Testis (tissue), 3 donors: ENCODE results near the gene BAIAP2. TPM values are rescaled to one million over a fixed set of nuclear protein-coding genes. Genes with fewer than 3 reads are reported as not detected.

Experiments used
- DNase-seq: peaks from one replicate; pipeline ENCODE4 v3.0.0-alpha.2; 2019
- H3K27ac ChIP-seq, 2 donors: fragments of 200-600 bp; sonication (generic); one replicate each; pipeline ENCODE4 v1.5.1; 2019
- H3K27me3 ChIP-seq: fragments of 200-600 bp; sonication (generic); one replicate; pipeline ENCODE4 v1.5.1; 2019
- H3K36me3 ChIP-seq: fragments of 200-600 bp; sonication (generic); one replicate; pipeline ENCODE4 v1.5.1; 2017; ENCODE audit warnings: low read depth; ENCODE audit errors: missing control alignments
- H3K4me1 ChIP-seq: fragments of 200-600 bp; sonication (generic); one replicate; pipeline ENCODE4 v1.5.1; 2019
- H3K4me3 ChIP-seq, 2 donors: fragments of 200-600 bp; sonication (generic); one replicate each; pipeline ENCODE4 v1.5.1; 2017 to 2019
- H3K9me3 ChIP-seq: fragments of 200-600 bp; sonication (generic); one replicate; pipeline ENCODE4 v1.5.1; 2017
- CTCF ChIP-seq, 3 experiments: fragments of 450-650 bp in 2 of 3; fragments of 200-600 bp in 1 of 3; sonication (generic) in 1 of 3; IDR thresholded peaks; one replicate each; pipeline ENCODE4 v1.5.1; 2016 to 2019; ENCODE audit warnings: antibody characterized with exemption in 3 of 3, mild to moderate bottlenecking in 2 of 3, moderate library complexity in 1 of 3
- POLR2A ChIP-seq: fragments of 450-650 bp; IDR thresholded peaks from one replicate; pipeline ENCODE4 v1.6.1; 2017; ENCODE audit warnings: antibody characterized with exemption, mild to moderate bottlenecking, moderate library complexity
- WGBS, 2 donors: methylation state at CpG; one replicate each; pipeline ENCODE4 v1.1.5; 2018; 5-methylcytosine and 5-hydroxymethylcytosine counted together
- intact Hi-C: fragments of 100-400 bp; cut with DNase I; formaldehyde crosslinking; loops from one replicate; pipeline ENCODE4 v1.15.1; 2023; ENCODE audit warnings: low total_unique reads
- polyA plus RNA-seq: library from polyadenylated mRNA; stranded (reverse); fragments of 350-450 nt; fragmentation: Illumina TruSeq; extraction: RNeasy Lipid Tissue Mini Kit (QIAGEN cat#74804); gene quantifications from one replicate; pipeline ENCODE4 v1.2.3, GENCODE V29; 2014; ENCODE audit warnings: low read depth, low replicate concordance; ENCODE audit not compliant: insufficient read depth
- total RNA-seq, 2 donors: library from RNA; depleted of rRNA; stranded (reverse); fragments of >200 nt; gene quantifications; one replicate each; pipeline ENCODE4 v1.2.3, GENCODE V29; 2016

The BAIAP2 gene
- total and polyA plus RNA-seq, 3 donors from 2014 or later, result 36.7 to 67.5 (median 67.3) TPM

- H3K27me3 ChIP-seq, result no peaks in the 10 kb centered on the region
- H3K27ac ChIP-seq, result no peak overlapping the region
- no peaks in the 10 kb centered on the region for H3K9me3 ChIP-seq
- H3K4me1 ChIP-seq, result peaks cover 21% of the 10 kb centered on the region
- 75% methylated on average over 9 to 13 of the region's 13 CpGs for WGBS, 2 donors
- H3K36me3 ChIP-seq, result no peaks in the 10 kb centered on the region
- DNase-seq, result no peak
- intact Hi-C loops, result loop anchor here (5.0 to 10.0 kb wide), 2 partner anchors 68 to 111 kb away; no protein-coding TSS in a partner anchor
- no peak overlapping the region for H3K4me3 ChIP-seq
- TF ChIP-seq POLR2A (no peak), CTCF (IDR thresholded peaks at IDR 0.05) (no peak)
Observed at GRCh38 chr17:81095383-81095762, 60.4 kb downstream of the BAIAP2 start.

- no peak for DNase-seq
- H3K36me3 ChIP-seq, result no peaks in the 10 kb centered on the region
- intact Hi-C loops, result loop anchor here (5.0 to 10.0 kb wide), 2 partner anchors 69 to 112 kb away; no protein-coding TSS in a partner anchor
- TF ChIP-seq CTCF (IDR thresholded peaks at IDR 0.05), result no peak
- no peak for TF ChIP-seq POLR2A
- H3K27me3 ChIP-seq, result no peaks in the 10 kb centered on the region
- H3K9me3 ChIP-seq, result no peaks in the 10 kb centered on the region
- H3K4me3 ChIP-seq, result no peak overlapping the region
- peaks cover 21% of the 10 kb centered on the region for H3K4me1 ChIP-seq
- 69 to 74% methylated on average over 7 of the region's 7 CpGs for WGBS, 2 donors
- H3K27ac ChIP-seq, result peak overlapping the region in 1 of 2 donors; percentile 65
Observed at GRCh38 chr17:81096741-81097133, 61.8 kb downstream of the BAIAP2 start.

- TF ChIP-seq POLR2A (no peak), CTCF (IDR thresholded peaks at IDR 0.05) (peak; percentile 42 to 73 (median 57))
- no peaks in the 10 kb centered on the region for H3K27me3 ChIP-seq
- intact Hi-C loops, result loop anchor here (5.0 to 10.0 kb wide), 2 partner anchors 70 to 113 kb away; no protein-coding TSS in a partner anchor
- DNase-seq, result peak; percentile 88
- WGBS, 2 donors, result 28 to 46% methylated on average over 26 to 31 of the region's 31 CpGs
- peak overlapping the region in 1 of 2 donors; percentile 65 for H3K27ac ChIP-seq
- H3K4me3 ChIP-seq, result no peak overlapping the region
- H3K36me3 ChIP-seq, result no peaks in the 10 kb centered on the region
- peaks cover 21% of the 10 kb centered on the region for H3K4me1 ChIP-seq
- H3K9me3 ChIP-seq, result no peaks in the 10 kb centered on the region
Observed at GRCh38 chr17:81097134-81097942, 62.4 kb downstream of the BAIAP2 start.

- no peaks in the 10 kb centered on the region for H3K36me3 ChIP-seq
- peak overlapping the region in 1 of 2 donors; percentile 65 for H3K27ac ChIP-seq
- H3K27me3 ChIP-seq, result no peaks in the 10 kb centered on the region
- intact Hi-C loops, result loop anchor here (5.0 to 10.0 kb wide), 2 partner anchors 71 to 113 kb away; no protein-coding TSS in a partner anchor
- peaks cover 21% of the 10 kb centered on the region for H3K4me1 ChIP-seq
- no peak overlapping the region for H3K4me3 ChIP-seq
- 71 to 92% methylated on average over 5 to 13 of the region's 13 CpGs for WGBS, 2 donors
- no peak for DNase-seq
- H3K9me3 ChIP-seq, result no peaks in the 10 kb centered on the region
- TF ChIP-seq CTCF (IDR thresholded peaks at IDR 0.05) (no peak), POLR2A (no peak)
Observed at GRCh38 chr17:81097943-81098308, 63.0 kb downstream of the BAIAP2 start.
